GM21723 (cell line): Measurements from ENCODE around the gene A2ML1.
"Not testable (repeated sequence)": the region's sequence is repeated elsewhere in the genome, so short reads cannot be mapped to it uniquely, and the experiment has no call there.

Source experiments
- ATAC-seq: cut with Tn5 transposase; IDR thresholded peaks from one replicate; pipeline ENCODE4 v1.9.1; 2021; ENCODE audit warnings: mild to moderate bottlenecking, moderate library complexity; ENCODE audit not compliant: unreplicated experiment

Gene A2ML1

DNA sequence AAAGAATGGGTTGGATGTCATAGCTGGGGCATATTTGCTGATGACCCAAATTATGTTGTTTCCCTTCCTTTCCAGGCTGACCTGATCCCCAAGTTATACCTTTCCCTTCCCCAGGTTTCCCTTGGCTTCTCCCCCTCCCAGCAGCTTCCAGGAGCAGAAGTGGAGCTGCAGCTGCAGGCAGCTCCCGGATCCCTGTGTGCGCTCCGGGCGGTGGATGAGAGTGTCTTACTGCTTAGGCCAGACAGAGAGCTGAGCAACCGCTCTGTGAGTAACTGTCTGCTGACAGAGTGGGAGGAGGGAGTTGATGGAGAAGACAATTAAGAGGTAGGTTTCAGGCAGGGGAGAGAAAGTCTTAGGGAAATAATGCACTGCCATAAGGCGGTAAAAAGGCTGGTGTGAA lies 25.0 kb downstream of the A2ML1 start:
- ATAC-seq: no peak

DNA sequence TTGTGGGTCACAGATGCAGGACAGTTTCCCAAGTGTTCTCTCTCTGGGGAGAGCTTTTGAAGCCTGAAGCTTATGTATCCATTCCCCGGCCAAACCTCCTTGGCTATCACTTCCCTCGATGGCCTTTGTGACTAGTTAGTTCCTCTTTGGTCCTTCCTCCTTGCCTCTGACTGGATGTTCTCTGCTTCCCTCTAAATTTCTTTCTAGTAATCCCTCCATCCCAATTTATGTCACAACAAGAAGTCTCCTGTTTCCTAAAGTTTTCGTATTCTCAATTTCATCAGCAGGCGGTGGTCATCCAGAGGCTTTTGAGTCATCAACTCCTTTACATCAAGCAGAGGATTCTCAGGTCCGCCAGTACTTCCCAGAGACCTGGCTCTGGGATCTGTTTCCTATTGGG lies 27.5 kb downstream of the A2ML1 start:
- no peak for ATAC-seq

DNA sequence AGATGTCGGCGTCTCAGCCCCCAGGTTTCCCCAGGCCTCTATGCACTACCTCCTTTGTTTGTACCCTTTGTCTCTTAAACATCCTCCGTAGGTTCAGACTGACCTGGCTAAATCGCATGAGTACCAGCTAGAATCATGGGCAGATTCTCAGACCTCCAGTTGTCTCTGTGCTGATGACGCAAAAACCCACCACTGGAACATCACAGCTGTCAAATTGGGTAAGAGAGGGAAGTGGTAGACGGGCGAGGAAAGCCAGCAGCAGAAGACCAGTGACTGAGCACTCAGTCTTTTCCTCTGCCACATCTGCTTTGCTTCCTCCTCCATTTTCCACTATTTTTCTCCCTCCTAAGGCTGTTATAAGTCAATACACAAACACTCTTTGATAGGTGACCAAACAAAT lies 29.7 kb downstream of the A2ML1 start:
- no peak for ATAC-seq

DNA sequence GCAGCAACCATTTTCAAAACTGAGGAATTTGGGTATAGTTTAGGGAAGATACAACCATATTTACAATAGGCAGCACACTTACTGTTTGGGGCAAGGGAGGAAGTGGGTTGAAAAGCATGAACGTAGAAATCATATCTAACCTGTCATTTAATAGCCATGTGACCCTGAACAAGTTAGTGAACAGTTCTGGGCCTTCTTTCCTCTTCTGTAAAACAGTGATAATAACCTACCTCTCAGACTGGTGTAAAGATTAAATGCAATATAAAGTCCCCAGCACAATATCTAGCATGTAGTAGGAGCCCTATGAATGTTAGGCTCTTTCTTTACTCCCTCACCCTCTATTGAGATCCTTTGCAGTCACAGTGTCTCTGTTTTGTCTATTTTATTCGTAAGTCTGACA lies 33.5 kb downstream of the A2ML1 start:
- no peak for ATAC-seq

DNA sequence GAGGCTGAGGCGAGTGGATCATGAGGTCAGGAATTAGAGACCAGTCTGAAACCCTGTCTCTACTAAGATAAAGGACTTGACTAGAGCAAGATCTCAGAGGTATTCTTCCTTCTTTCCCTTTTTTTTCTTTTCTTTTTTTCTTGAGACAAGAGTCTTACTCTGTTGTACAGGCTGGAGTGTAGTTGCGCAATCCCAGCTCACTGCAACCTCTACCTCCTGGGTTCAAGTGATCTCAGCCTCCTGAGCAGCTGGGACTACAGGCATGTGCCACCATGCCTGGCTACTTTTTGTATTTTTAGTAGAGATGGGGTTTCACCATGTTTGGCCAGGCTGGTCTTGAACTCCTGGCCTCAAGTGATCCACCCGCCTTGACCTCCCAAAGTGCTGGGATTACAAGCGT lies 37.0 kb downstream of the A2ML1 start:
- ATAC-seq: not testable (repeated sequence)

DNA sequence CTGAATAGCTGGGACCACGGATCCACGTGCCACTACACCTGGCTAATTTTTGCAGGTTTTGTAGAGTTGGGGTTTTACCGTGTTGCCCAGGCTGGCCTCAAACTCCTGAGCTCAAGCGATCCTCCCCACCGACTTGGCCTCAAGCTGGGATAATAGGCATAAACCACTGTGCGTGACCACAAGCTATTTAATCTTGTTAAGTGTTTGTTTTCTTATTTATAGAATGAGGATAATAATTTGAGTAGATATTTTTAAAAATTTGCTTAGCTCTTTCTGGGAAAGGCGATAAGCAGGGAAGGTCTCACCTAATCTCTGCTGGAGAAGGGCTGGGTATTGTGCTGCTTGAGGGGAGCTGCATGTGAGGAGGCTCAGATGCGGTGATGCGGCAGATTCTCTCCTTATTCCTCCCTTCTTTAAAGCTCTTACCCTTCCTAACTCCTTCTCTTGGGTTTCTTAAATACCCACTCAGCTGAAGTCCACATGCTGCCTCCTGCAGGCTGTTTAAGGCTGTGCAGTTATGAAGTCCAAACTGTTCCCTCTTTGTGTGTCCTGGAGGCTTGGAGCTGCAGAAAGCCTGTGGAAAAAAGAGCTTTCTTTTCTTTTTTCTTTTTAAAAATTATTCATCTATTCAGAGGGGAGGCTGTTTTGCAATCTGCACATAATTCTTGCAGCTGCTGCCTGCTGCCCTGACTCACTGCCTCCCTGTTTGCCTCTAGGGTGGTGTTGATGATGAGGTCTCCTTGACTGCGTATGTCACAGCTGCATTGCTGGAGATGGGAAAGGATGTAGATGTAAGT lies 37.9 kb downstream of the A2ML1 start:
- no peak for ATAC-seq

DNA sequence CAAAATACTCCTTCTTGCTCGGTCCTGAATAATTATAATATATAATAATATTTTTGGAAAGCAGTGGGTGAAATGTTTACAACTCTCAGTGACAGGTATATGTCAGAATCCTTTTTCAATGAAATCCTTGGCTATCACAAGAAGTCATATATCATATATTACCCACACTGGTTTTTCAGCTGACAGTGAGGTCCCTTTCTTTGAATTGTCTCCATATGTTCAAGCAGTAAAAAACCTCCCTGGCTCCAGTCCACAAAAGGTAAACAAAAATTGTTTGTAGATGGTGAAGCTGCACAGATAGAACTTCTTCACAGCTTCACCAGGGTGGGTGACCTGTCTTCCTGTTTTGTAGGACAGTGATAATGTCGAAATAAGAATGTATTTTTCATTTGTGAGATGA lies 44.0 kb downstream of the A2ML1 start:
- ATAC-seq: no peak

DNA sequence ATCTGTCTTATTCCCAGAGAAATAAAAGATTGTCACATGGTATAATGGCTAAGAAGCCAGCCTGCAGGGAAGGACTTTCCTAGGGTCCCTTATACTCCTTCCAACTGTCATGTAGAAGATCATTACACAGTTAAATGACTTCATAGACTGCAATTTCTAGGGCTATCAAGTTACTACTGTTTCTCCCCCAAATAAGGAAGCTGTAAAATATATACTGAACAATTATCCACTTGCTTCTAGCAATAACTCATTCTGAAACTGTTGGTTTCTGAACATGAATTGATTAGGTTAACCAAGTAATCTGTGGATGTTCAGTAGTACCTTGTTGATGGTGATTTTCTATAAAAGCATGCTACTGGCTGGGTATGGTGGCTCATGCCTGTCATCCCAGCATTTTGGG lies 44.6 kb downstream of the A2ML1 start:
- ATAC-seq: no peak

DNA sequence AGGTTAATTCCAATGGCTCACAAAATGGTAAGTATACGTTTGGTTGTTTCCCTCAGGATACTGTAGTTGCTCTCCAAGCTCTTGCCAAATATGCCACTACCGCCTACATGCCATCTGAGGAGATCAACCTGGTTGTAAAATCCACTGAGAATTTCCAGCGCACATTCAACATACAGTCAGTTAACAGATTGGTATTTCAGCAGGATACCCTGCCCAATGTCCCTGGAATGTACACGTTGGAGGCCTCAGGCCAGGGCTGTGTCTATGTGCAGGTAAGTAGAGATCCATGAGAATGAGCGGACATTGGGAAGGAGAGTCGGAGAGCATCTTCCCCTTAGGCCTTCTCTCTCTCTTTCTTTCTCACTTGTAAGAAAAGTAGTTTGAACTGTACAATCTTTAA lies 45.4 kb downstream of the A2ML1 start:
- no peak for ATAC-seq

DNA sequence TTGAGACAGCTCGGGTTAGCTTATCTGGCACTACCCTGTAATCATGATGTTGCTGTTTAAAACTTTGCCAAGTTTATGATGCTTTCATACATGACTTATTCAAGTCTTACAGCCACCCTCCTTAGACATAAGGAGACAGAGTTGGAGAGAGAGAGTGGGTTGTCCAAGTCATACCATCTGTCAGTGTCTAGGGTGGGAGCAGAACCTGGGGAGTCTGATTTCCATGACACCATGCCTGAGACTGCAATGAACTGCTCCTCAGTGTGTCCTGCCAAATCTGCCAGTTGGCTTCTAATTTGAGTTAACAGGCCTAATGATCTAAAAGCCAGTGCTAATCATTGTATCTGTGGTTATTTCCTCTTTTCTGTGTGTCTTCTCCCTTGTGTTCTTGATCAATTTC lies 48.2 kb downstream of the A2ML1 start:
- no peak for ATAC-seq

DNA sequence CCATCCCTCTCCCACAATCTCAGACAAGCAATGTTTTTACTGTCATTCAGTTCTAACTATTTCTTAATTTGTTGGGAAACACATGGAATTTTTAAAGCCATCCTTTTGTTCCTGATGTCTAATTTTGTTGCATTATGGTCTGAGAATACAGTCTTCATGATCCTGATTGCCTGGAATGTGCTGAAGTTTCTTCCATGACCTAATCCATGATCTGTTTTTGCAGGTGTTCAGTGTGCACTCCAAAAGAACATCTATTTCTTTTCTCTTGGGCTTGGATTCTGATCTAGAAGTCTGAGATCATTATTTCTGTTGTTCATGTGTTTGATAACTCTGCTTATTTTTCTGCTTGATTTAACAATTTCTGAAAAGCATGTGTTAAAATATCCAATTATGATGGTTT lies 48.6 kb downstream of the A2ML1 start:
- no peak for ATAC-seq

DNA sequence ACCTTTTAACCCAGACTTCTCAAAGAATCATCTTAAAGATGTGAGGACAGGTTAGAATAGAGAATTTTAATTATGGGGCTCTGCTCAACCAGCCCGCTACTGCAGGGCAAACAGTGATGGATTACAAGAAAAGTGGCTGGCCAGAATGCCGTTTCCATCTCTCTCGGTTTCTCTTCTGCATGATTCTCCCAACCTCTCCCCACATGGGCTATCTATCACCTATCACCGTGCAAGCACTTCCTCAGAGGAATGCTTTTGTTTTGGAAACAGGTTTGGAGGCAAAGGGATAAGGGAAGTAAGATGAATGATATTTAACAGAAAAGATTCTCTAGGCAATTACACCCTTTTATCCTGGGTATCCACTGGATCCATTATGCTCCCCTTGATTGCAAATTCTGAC lies 54.5 kb downstream of the A2ML1 start:
- ATAC-seq: no peak

DNA sequence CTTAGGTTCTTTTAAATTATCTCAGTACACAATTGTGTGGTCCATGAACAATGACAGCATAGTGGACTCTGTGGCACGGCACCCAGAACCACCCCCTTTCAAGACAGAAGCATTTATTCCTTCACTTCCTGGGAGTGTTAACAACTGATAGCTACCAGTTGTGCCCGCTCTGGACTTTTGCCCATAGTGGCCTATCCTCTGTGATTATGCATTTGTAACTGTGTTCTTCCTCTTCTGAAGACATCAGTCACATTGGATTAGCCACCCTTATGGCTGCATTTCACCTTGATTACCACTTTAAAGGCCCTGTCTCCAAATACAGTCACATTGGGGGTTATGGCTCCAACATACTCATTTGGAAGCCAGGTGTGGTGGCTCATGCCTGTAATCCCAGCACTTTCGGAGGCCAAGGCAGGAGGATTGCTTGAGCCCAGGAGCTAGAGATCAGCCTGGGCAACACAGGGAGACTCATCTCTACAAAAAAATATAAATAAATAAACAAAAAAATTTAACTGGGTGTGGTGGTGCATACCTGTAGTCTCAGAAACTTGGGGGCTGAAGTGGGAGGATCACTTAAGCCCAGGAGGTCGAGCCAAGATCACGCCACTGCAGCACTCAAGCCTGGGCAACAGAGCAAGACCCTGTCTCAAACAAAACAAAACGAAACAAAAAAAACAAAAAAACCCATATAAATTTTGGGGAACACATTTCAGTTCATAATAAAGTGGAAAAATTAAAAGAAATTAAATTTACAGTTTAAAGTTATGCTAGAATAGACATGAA lies 64.3 kb downstream of the A2ML1 start:
- no peak for ATAC-seq

DNA sequence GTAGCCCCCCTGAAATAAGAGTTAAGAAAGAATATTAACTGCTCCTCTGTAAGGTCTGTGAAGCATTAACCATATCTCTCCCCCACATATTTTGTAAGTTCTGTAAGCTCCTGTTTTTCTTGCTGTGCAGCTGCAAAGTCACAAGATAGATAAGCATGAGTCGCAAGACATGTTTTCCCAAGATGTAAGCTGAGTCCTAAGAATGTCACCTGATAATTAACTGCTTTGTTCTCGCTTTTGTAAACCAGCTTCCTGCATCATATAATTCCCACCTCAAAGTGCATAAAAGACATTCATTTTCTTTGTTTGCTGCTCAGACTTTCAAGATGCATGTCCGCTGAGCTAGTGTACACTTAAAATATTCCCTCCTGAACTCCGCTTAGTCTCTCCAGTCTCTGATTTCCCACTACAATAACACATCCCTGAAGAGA lies 64.9 kb downstream of the A2ML1 start:
- ATAC-seq: no peak

DNA sequence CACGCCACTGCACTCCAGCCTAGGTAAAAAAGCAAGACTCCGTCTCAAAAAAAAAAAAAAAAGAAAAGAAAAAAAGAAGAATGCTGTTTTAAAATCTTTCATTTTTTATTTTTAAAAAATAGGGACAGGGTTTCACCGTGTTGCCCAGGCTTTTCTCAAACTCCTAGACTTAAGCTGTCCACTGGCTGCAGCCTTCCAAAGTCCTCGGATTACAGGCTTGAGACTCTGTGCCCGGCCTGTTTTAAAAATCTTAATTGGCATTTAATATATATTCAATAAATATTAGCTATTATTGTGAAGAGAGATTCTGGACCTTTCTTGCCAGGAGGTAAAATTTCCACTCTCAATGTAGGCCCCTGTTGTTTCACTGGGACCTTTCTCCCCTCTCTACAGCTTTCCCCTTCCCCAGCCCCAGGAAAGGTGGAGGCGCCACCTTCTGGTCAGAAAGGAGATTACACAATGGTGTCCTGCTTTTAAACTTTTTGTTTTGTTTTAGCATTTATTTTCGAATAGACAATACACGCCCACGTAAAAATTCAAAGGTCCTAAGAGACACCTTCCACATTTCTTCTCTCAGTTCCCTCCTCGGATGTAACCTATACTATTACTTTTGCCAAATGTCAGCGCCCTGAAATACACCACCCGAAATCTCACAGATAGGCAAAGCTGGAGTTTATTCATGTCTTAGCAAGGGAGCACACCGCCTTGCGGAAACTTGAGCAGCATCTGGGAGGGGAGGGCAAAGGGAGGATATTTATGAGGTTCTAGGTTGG lies 68.1 kb downstream of the A2ML1 start:
- ATAC-seq: no peak

DNA sequence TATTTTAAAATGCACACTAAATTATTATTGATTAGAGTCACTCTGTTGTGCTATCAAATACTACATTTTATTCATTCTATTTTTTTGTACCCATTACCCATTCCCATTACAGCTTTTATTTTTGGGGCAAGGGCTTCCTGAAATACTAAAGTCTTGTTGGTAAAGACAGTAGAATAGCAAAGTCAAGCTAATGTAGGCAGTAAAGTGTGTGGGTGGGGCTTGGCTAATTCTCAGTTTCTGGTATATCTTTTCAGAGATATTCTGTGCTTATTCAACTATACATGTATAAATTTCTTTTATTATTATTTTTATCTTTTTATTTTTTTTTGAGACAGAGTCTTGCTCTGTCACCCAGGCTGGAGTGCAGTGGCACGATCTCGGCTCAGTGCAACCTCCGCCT lies 69.6 kb downstream of the A2ML1 start:
- ATAC-seq: no peak

DNA sequence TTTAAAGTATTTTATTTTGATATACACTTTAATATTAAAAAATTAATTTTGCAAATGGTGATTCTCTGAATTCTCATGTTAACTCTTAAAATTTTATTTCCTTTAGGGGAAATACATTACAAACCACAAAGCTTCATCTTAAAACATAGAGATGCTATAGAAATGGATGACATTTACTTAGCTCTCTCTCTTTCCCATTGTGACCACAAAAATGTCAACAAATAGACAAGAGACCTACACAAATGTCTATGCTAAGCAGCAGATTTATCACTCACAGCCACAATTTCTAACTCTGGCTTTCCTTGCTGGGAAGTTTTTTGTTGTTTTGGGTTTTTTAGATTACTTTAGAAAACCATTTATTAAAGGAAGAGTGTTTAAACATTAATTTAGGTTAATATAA lies 72.0 kb downstream of the A2ML1 start:
- no peak for ATAC-seq

DNA sequence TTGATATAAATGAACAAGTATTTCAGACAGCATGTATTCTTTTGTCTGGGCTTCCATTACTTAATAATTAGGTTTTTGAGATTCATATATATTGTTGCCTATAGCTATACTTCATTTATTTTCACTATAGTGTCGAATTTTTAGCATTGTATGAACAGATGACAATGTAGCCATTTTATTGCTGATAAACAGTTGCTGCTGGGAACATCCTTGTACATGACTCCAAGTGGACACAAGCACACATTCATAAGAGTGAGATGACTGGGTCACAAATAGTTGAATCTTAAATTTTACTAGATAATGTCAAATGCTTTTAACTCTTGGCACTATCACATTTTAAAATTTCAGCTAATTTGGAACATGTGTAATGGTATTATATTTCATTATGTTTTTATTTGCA lies 72.6 kb downstream of the A2ML1 start:
- ATAC-seq: no peak

DNA sequence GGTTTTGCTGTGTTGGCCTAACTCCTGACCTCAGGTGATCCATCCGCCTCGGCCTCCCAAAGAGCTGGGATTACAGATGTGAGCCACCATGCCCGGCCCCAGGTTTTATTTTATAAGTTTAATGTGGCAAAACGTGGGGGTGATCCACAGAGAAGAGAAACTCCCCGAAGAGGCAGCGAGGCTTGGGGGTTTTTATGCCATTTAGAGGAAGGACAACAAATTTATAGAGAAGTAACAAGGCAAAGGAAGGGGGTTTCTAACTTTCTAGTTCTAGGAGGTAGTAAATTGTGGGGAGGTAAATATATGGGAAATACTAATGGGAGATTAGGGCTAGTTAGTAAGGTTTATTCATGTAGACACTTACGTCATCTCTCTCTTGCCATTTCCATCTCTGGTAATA lies 74.7 kb downstream of the A2ML1 start:
- no peak for ATAC-seq

DNA sequence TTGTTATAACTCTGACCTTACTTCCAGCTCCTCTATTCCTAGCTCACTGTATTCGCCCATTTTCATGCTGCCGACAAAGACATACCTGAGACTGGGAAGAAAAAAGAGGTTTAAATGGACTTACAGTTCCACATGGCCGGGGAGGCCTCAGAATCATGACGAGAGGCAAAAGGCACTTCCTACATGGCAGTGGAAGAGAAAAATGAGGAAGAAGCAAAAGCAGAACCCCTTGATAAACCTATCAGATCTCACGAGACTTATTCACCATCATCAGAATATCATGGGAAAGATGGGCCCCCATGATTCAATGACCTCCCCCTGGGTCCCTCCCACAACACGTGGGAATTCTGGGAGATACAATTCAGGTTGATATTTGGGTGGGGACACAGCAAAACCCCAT lies 77.4 kb downstream of the A2ML1 start:
- no peak for ATAC-seq

DNA sequence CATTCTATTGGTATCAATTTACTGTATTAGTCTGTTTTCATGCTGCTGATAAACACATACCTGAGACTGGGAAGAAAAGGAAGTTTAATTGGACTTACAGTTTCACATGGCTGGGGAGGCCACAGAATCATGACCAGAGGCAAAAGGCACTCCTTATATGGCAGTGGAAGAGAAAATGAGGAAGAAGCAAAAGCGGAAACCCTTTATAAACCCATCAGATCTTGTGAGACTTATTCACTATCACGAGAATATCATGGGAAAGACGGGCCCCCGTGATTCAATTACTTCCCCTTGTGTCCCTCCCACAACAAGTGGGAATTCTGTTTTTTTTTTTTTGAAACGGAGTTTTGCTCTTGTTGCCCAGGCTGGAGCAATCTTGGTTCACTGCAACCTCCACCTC lies 80.3 kb downstream of the A2ML1 start:
- ATAC-seq: not testable (repeated sequence)

DNA sequence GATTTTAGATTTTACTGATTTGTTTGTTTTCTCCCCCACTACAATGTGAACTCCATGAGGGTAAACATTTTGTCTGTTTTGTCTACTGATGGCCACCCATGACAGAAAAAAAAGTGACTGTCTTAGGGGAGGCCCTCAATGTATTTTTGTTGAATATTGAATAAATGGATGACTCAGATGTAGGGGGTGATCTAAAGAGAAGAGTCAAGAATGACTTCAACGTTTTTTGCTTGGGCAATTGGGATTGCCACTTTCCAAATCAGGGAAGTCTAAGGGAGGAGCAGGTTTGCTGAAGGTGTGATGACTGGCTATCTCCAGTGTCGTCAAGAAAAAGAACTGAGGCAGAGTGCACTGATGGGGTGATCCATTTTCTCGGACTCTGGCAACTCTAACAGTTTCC lies 81.2 kb downstream of the A2ML1 start:
- no peak for ATAC-seq
